HepG2 (cell line): ENCODE results near the gene CNPY4. TPM values are rescaled to one million over a fixed set of nuclear protein-coding genes. Genes with fewer than 3 reads are reported as not detected.

Experiments
- ATAC-seq: fragments of 200-7000 bp; cut with Tn5 transposase; 3 replicates; pipeline ENCODE4 v1.9.1; 2020; ENCODE audit warnings: mild to moderate bottlenecking, moderate library complexity
- BruUV-seq: library from RNA; stranded (reverse); fragments of 400-500 nt; replicated peaks from 2 replicates; lab custom pipeline; 2021; lab: Mats Ljungman, UMichigan
- CTCF ChIA-PET: fragments of 300-600 bp; formaldehyde crosslinking; extraction: SDS; loops from one replicate; lab custom pipeline; 2021; ENCODE audit warnings: low total read pairs, inconsistent platforms, low intra/inter-chr PET ratio; lab: Yijun Ruan, JAX
- POLR2A ChIA-PET: fragments of 350-600 bp; sonication (Branson Sonifier 250); formaldehyde crosslinking; loops from one replicate; lab custom pipeline; 2020; ENCODE audit warnings: antibody characterized with exemption, inconsistent platforms; lab: Yijun Ruan, JAX
- DNase-seq: peaks from one replicate; pipeline ENCODE4 v3.0.0-alpha.2; 2015; ENCODE audit warnings: low spot score
- FAIRE-seq: peaks from 3 replicates; lab custom pipeline; 2011; peaks lifted over from hg19 to GRCh38; lab: Jason Lieb, UNC
- H2AFZ ChIP-seq: one replicate; pipeline ENCODE4 v1.6.1; 2011; ENCODE audit warnings: low read length, inconsistent platforms
- H3K27ac ChIP-seq: fragments of 300-600 bp; 3 replicates; pipeline ENCODE4 v1.8.0; 2011; ENCODE audit warnings: mixed run types, mild to moderate bottlenecking, mixed read lengths, low read length, inconsistent platforms; ENCODE audit not compliant: insufficient read depth; ENCODE audit errors: extremely low read length
- H3K27me3 ChIP-seq, 2 experiments: fragments of 200-600 bp in 1 of 2; 2 replicates in 1 of 2; 3 replicates in 1 of 2; pipeline versions ENCODE4 v1.6.0 to v1.8.0; 2011; ENCODE audit warnings: low read length in 2 of 2, mild to moderate bottlenecking in 2 of 2, moderate library complexity in 2 of 2, inconsistent platforms in 1 of 2; ENCODE audit not compliant: insufficient read depth in 2 of 2, control insufficient read depth in 1 of 2
- H3K36me3 ChIP-seq, 2 experiments: fragments of 200-600 bp in 1 of 2; replicated peaks in 1 of 2; 2 replicates in 1 of 2; 3 replicates in 1 of 2; pipeline versions ENCODE4 v1.5.1 to v1.8.0; 2011; ENCODE audit warnings: low read length in 2 of 2, inconsistent platforms in 1 of 2; ENCODE audit not compliant: insufficient read depth in 2 of 2, control insufficient read depth in 1 of 2
- H3K4me1 ChIP-seq: 2 replicates; pipeline ENCODE4 v1.5.1; 2012; ENCODE audit warnings: low read length, inconsistent platforms; ENCODE audit not compliant: insufficient read depth
- H3K4me2 ChIP-seq: 2 replicates; pipeline ENCODE4 v1.6.0; 2011; ENCODE audit warnings: low read depth, low read length, inconsistent platforms
- H3K4me3 ChIP-seq, 3 experiments: fragments of 200-600 bp in 1 of 3; sonication (generic), shearing (Covaris generic) in 1 of 3; replicated peaks in 1 of 3; 2 replicates each; pipeline ENCODE4 v1.5.1; 2011 to 2016; ENCODE audit warnings: low read length in 3 of 3, inconsistent platforms in 2 of 3, low read depth in 2 of 3, mild to moderate bottlenecking in 2 of 3, control low read depth in 1 of 3, mixed read lengths in 1 of 3; ENCODE audit not compliant: insufficient read depth in 1 of 3
- H3K79me2 ChIP-seq: one replicate; pipeline ENCODE4 v1.6.1; 2011; ENCODE audit warnings: low read length, inconsistent platforms; ENCODE audit not compliant: insufficient read depth
- H3K9ac ChIP-seq: 2 replicates; pipeline ENCODE4 v1.6.0; 2011; ENCODE audit warnings: mild to moderate bottlenecking, low read depth, low read length, inconsistent platforms; ENCODE audit not compliant: insufficient read depth
- H3K9me3 ChIP-seq: 2 replicates; pipeline ENCODE4 v1.5.1; 2012; ENCODE audit warnings: mild to moderate bottlenecking, low read length
- H4K20me1 ChIP-seq: 2 replicates; pipeline ENCODE4 v1.6.0; 2011; ENCODE audit warnings: inconsistent platforms, mild to moderate bottlenecking, low read length, moderate library complexity; ENCODE audit not compliant: insufficient read depth
- GTF3A ChIP-seq: sonication (generic); formaldehyde crosslinking; conservative IDR thresholded peaks from 2 replicates; pipeline ENCODE4 v1.4.0; 2020; ENCODE audit warnings: mild to moderate bottlenecking, missing genetic modification reagents
- PHB2 ChIP-seq: fragments of 450-650 bp; IDR thresholded peaks from 2 replicates; pipeline ENCODE4 v1.6.1; 2018; ENCODE audit not compliant: partially characterized antibody
- RBFOX2 ChIP-seq: fragments of 200-400 bp; formaldehyde crosslinking; IDR thresholded peaks from 2 replicates; pipeline ENCODE4 v1.6.1; 2017; ENCODE audit warnings: low read depth, mild to moderate bottlenecking, low read length
- U2AF2 ChIP-seq: fragments of 200-400 bp; formaldehyde crosslinking; IDR thresholded peaks from 2 replicates; pipeline ENCODE4 v1.6.1; 2017; ENCODE audit warnings: low read depth, mild to moderate bottlenecking, low read length
- ZNF501 ChIP-seq: sonication (generic); formaldehyde crosslinking; IDR thresholded peaks from 2 replicates; pipeline ENCODE4 v1.5.1; 2020; ENCODE audit warnings: mild to moderate bottlenecking, moderate library complexity, missing genetic modification reagents
- ZNF563 ChIP-seq: sonication (generic); formaldehyde crosslinking; IDR thresholded peaks from 2 replicates; pipeline ENCODE4 v1.8.0; 2022; ENCODE audit warnings: mild to moderate bottlenecking, moderate library complexity, missing genetic modification reagents
- ZNF709 ChIP-seq: sonication (generic); formaldehyde crosslinking; IDR thresholded peaks from 2 replicates; pipeline ENCODE4 v1.5.0; 2020; ENCODE audit warnings: mild to moderate bottlenecking, missing genetic modification reagents
- WGBS: methylation state at CpG from one replicate; pipeline ENCODE4 v1.1.6; 2017; ENCODE audit warnings: low lambda C conversion rate; 5-methylcytosine and 5-hydroxymethylcytosine counted together
- in situ Hi-C: cut with HindIII; loops from 2 replicates; pipeline ENCODE4 v1.10.0; 2017; ENCODE audit warnings: low pct_unique_long_range_greater_than_20kb; ENCODE audit not compliant: extremely low pct_ligation_motif_present
- intact Hi-C: fragments of 100-400 bp; cut with micrococcal nuclease; formaldehyde crosslinking; loops from one replicate; pipeline ENCODE4 v1.10.0; 2022; ENCODE audit not compliant: unreplicated experiment
- polyA plus RNA-seq, 8 experiments: library from polyadenylated mRNA; depleted of rRNA in 3 of 8; stranded (reverse) in 7 of 8; unstranded in 1 of 8; fragments of >200 nt; fragmentation: Illumina TruSeq in 4 of 8; extraction: Trizol in 4 of 8; gene quantifications; 2 replicates each; pipeline versions ENCODE4 v1.2.1 to v1.2.3, GENCODE V29; 2011 to 2016; ENCODE audit warnings: low read depth in 4 of 8, missing spikeins in 1 of 8, mixed read lengths in 1 of 8; ENCODE audit not compliant: insufficient read depth in 1 of 8
- total RNA-seq, 5 experiments: library from RNA; depleted of rRNA; stranded (reverse); fragments of >200 nt; fragmentation: Illumina TruSeq; extraction: Trizol; gene quantifications; 2 replicates each; pipeline ENCODE4 v1.2.3, GENCODE V29; 2016; ENCODE audit warnings: low read depth in 1 of 5
- TF ChIP-seq, protein P1 (sequence below): sonication (generic); formaldehyde crosslinking; IDR thresholded peaks from 2 replicates; pipeline ENCODE4 v1.4.0; 2020; ENCODE audit warnings: low read depth, missing genetic modification reagents
- TF ChIP-seq, protein P2 (sequence below): sonication (generic); formaldehyde crosslinking; conservative IDR thresholded peaks from 2 replicates; pipeline ENCODE4 v1.4.0; 2020; ENCODE audit warnings: missing genetic modification reagents
- TF ChIP-seq, protein P3 (sequence below): sonication (generic); formaldehyde crosslinking; IDR thresholded peaks from 2 replicates; pipeline ENCODE4 v1.5.1; 2020; ENCODE audit warnings: missing genetic modification reagents, mild to moderate bottlenecking, borderline replicate concordance
- TF ChIP-seq, protein P4 (sequence below): sonication (generic); formaldehyde crosslinking; IDR thresholded peaks from 2 replicates; pipeline ENCODE4 v1.4.0; 2020; ENCODE audit warnings: missing genetic modification reagents
- TF ChIP-seq, protein P5 (sequence below): sonication (generic); formaldehyde crosslinking; IDR thresholded peaks from 2 replicates; pipeline ENCODE4 v1.4.0; 2020; ENCODE audit warnings: mild to moderate bottlenecking, missing genetic modification reagents

CNPY4 gene
- total and polyA plus RNA-seq, 2 of the 13 experiments (the other 11 are each of a cell fraction or from before 2014, with no cell fraction given), result 6.2 to 12.7 TPM

DNA sequence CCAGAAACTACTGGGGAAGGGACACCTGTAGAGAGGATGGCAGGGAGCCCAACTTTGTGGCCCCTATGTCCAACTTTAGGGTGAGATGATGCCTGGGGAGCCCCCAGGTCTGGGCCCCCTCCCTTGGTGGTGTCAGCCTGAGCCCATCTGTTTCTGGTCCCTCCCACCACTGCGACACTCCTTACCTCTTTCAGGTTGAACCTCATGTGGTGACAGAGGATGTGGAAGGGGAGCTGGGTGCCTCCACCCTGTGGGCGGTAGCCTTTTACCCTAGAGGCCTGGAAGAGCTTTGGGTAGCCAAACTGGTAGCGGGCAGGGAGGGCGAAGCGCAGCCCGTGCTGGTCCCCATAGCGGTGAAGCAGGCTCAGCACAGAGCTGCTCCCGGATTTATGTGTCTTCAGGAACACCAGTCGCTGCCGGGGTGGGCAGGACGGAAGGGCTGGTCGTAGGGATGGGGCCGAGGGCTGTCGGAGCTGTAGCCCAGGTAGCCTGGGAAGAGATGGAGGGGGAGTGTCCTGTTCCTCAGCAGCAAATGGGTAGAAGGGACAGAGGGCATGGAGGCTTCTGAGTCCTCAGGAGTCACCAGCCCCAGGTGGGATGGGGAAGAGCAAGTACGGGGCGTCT lies 47.0 kb downstream of the CNPY4 start:
- Histone ChIP-seq H3K4me2 (no peak overlapping the region), H3K79me2 (no peaks in the 10 kb centered on the region), H3K9me3 (no peaks in the 10 kb centered on the region), H4K20me1 (no peaks in the 10 kb centered on the region), H3K27ac (no peak overlapping the region), H2AFZ (no peak overlapping the region), H3K36me3 (no peaks in the 10 kb centered on the region), H3K4me3 (no peak overlapping the region), H3K4me1 (peaks cover 59% of the 10 kb centered on the region), H3K9ac (no peak overlapping the region), H3K27me3 (peaks cover 4 to 45% of the 10 kb centered on the region in 2 experiments)
- no TSS peak for BruUV-seq
- ChIA-PET POLR2A (interaction anchor here (1.5 kb wide), 1 partner anchor 9 kb away, joined by 5 read pairs; no protein-coding TSS in a partner anchor), CTCF (no interaction called here)
- WGBS, result 39% methylated on average over 16 of the region's 16 CpGs
- intact Hi-C loops (no loop called here), in situ Hi-C loops (no loop called here)
- FAIRE-seq (no peak), DNase-seq (no peak), ATAC-seq (no peak)
- TF ChIP-seq, protein P1, sequence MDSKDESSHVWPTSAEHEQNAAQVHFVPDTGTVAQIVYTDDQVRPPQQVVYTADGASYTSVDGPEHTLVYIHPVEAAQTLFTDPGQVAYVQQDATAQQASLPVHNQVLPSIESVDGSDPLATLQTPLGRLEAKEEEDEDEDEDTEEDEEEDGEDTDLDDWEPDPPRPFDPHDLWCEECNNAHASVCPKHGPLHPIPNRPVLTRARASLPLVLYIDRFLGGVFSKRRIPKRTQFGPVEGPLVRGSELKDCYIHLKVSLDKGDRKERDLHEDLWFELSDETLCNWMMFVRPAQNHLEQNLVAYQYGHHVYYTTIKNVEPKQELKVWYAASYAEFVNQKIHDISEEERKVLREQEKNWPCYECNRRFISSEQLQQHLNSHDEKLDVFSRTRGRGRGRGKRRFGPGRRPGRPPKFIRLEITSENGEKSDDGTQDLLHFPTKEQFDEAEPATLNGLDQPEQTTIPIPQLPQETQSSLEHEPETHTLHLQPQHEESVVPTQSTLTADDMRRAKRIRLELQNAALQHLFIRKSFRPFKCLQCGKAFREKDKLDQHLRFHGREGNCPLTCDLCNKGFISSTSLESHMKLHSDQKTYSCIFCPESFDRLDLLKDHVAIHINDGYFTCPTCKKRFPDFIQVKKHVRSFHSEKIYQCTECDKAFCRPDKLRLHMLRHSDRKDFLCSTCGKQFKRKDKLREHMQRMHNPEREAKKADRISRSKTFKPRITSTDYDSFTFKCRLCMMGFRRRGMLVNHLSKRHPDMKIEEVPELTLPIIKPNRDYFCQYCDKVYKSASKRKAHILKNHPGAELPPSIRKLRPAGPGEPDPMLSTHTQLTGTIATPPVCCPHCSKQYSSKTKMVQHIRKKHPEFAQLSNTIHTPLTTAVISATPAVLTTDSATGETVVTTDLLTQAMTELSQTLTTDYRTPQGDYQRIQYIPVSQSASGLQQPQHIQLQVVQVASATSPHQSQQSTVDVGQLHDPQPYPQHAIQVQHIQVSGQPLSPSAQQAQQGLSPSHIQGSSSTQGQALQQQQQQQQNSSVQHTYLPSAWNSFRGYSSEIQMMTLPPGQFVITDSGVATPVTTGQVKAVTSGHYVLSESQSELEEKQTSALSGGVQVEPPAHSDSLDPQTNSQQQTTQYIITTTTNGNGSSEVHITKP, result no peak
- TF ChIP-seq GTF3A (CRISPR knock-in tag) (no peak), ZNF501 (no peak), PHB2 (no peak), ZNF709 (CRISPR knock-in tag) (no peak), RBFOX2 (no peak), U2AF2 (no peak), ZNF563 (CRISPR knock-in tag) (no peak)
- TF ChIP-seq, protein P2, sequence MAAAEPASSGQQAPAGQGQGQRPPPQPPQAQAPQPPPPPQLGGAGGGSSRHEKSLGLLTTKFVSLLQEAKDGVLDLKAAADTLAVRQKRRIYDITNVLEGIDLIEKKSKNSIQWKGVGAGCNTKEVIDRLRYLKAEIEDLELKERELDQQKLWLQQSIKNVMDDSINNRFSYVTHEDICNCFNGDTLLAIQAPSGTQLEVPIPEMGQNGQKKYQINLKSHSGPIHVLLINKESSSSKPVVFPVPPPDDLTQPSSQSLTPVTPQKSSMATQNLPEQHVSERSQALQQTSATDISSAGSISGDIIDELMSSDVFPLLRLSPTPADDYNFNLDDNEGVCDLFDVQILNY (CRISPR knock-in tag), result no peak
- TF ChIP-seq, protein P3, sequence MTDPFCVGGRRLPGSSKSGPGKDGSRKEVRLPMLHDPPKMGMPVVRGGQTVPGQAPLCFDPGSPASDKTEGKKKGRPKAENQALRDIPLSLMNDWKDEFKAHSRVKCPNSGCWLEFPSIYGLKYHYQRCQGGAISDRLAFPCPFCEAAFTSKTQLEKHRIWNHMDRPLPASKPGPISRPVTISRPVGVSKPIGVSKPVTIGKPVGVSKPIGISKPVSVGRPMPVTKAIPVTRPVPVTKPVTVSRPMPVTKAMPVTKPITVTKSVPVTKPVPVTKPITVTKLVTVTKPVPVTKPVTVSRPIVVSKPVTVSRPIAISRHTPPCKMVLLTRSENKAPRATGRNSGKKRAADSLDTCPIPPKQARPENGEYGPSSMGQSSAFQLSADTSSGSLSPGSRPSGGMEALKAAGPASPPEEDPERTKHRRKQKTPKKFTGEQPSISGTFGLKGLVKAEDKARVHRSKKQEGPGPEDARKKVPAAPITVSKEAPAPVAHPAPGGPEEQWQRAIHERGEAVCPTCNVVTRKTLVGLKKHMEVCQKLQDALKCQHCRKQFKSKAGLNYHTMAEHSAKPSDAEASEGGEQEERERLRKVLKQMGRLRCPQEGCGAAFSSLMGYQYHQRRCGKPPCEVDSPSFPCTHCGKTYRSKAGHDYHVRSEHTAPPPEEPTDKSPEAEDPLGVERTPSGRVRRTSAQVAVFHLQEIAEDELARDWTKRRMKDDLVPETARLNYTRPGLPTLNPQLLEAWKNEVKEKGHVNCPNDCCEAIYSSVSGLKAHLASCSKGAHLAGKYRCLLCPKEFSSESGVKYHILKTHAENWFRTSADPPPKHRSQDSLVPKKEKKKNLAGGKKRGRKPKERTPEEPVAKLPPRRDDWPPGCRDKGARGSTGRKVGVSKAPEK (CRISPR knock-in tag), result no peak
- TF ChIP-seq, protein P4, sequence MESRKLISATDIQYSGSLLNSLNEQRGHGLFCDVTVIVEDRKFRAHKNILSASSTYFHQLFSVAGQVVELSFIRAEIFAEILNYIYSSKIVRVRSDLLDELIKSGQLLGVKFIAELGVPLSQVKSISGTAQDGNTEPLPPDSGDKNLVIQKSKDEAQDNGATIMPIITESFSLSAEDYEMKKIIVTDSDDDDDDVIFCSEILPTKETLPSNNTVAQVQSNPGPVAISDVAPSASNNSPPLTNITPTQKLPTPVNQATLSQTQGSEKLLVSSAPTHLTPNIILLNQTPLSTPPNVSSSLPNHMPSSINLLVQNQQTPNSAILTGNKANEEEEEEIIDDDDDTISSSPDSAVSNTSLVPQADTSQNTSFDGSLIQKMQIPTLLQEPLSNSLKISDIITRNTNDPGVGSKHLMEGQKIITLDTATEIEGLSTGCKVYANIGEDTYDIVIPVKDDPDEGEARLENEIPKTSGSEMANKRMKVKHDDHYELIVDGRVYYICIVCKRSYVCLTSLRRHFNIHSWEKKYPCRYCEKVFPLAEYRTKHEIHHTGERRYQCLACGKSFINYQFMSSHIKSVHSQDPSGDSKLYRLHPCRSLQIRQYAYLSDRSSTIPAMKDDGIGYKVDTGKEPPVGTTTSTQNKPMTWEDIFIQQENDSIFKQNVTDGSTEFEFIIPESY (CRISPR knock-in tag), result no peak
- TF ChIP-seq, protein P5, sequence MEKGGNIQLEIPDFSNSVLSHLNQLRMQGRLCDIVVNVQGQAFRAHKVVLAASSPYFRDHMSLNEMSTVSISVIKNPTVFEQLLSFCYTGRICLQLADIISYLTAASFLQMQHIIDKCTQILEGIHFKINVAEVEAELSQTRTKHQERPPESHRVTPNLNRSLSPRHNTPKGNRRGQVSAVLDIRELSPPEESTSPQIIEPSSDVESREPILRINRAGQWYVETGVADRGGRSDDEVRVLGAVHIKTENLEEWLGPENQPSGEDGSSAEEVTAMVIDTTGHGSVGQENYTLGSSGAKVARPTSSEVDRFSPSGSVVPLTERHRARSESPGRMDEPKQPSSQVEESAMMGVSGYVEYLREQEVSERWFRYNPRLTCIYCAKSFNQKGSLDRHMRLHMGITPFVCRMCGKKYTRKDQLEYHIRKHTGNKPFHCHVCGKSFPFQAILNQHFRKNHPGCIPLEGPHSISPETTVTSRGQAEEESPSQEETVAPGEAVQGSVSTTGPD, result no peak
